GM19043 (cell line): Measurements from ENCODE around the gene OR4X1.
"Not testable (repeated sequence)": the region's sequence is repeated elsewhere in the genome, so short reads cannot be mapped to it uniquely, and the experiment has no call there.

Experiments
- ATAC-seq: cut with Tn5 transposase; IDR thresholded peaks from one replicate; pipeline ENCODE4 v1.9.1; 2021; ENCODE audit warnings: low read depth; ENCODE audit not compliant: unreplicated experiment

Gene OR4X1, protein sequence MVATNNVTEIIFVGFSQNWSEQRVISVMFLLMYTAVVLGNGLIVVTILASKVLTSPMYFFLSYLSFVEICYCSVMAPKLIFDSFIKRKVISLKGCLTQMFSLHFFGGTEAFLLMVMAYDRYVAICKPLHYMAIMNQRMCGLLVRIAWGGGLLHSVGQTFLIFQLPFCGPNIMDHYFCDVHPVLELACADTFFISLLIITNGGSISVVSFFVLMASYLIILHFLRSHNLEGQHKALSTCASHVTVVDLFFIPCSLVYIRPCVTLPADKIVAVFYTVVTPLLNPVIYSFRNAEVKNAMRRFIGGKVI

DNA sequence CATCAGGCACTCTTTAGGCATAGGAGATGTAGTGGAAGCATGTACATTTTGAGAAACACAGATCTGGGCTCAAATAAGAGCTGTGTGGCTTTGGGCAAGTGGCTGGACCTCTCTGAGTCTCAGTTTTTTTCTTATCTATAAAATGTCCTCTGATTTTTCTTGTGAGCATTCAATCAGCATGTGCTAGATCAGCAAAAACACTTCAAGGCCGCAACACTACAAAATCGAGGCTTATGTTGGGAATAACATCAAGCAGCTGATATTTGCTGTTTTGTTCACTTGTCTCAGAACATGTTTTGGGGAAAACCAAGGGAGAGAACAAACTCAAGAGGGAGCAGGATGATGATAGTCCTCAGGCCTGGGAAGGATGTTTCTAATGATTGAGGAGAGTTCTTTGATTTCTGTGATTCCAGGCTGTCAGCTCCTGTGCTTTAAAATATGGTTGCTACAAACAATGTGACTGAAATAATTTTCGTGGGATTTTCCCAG, at the start of gene OR4X1:
TSS of gene OR4X1 (plus strand) at position 439 of the 489 bp plus-strand sequence. CDS start at position 439, 0 bp downstream.
- no peak for ATAC-seq

DNA sequence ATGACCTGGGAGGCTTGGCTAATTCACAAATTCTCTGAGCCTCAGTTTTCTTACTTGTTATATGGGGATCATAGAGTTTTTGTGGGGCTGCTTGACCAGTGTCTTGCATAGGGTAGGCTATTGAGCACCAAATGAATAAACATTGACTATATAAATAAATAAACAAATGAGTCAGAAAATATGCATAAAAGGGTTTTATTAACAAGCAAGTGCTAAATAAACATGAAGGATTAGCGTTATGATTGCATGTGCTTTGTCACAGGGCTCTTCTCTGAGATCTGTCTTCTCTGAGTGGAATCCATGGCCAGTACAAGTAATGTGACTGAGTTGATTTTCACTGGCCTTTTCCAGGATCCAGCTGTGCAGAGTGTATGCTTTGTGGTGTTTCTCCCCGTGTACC, 47.2 kb upstream of the OR4X1 start, which contains the start of gene OR4B1:
TSS of gene OR4B1 (plus strand) at position 301 of the 400 bp plus-strand sequence. CDS start at position 301, 0 bp downstream.
- no peak for ATAC-seq

DNA sequence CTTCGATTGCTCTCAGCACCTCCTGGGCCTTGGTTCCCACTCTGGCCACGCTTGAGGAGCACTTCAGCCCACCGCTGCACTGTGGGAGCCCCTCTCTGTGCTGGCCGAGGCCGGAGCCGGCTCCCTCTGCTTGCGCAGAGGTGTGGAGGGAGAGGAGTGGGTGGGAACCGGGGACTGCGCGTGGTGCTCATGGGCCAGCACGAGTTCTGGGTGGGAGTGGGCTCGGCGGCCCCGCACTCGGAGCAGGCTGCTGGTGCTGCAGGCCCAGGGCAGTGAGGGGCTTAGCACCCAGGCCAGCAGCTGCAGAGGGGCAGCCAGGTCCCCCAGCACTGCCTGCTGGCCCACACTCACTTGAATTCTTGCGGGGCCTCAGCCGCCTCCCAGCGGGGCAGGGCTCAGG, 34.9 kb upstream of the OR4X1 start:
- no peak for ATAC-seq

DNA sequence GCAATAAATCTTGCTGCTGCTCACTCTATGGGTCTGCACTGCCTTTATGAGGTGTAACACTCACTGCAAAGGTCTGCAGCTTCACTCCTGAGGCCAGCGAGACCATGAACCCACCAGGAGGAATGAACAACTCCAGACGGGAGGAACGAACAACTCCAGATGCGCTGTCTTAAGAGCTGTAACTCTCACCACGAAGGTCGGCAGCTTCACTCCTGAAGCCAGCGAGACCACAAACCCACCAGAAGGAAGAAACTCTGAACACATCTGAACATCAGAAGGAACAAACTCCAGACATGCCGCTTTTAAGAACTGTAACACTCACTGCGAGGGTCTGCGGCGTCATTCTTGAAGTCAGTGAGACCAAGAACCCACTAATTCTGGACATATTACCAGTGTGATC, 33.6 kb upstream of the OR4X1 start:
- not testable (repeated sequence) for ATAC-seq

DNA sequence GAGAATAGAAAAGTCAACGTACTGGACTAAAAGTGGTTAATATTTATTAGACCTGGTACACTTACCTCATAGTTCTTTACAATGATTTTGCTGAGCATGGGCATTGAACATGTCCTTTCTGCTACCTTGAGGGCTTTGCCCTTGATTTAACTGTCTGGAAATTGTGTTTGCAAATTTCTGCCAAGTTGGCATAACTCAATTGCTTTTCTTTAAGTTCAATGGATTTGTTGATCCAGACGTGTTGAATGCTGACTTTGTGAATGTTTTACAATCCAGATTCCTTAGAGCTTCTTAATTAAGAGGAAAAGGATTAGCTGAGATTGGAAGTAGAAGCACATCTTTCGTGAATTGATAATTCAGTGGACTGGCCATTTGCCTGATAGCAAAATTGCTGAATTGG, 25.9 kb upstream of the OR4X1 start:
- ATAC-seq = no peak

DNA sequence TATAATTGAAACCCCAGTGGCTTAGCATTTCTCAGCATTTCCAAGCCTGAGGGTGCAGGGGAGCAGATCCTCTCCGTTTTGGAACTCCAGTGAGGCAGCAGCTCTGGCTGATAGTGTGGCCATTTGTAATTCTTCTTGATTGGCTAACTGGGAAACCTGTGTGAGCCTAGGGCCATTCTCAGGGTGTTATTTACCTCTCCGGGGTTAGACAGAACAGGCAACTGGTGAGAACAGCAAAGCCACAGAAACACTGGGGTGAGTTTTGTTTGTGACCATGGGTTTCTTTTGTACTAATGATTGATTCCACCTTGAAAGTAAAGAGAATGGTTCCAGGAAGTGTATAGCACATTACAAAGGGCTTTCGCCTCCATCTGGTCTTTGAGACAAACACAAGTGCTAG, 21.2 kb upstream of the OR4X1 start:
- no peak for ATAC-seq

DNA sequence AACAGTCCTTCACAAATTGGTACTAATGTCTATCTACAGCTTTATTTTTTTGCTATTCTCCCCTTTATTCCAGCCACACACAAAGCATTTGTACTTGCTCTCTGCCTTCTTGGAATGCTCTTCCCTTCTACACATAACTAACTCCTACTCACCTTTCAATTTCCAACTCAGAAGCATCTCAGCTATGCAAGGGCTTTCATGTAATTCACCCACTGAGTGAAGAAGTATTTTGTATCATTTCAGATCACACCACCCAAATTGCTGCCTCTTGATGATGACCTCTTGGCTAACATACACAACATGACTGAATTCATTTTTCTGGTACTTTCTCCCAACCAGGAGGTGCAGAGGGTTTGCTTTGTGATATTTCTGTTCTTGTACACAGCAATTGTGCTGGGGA, 18.9 kb upstream of the OR4X1 start, which contains the start of gene OR4X2:
TSS of gene OR4X2 (plus strand) at position 301 of the 400 bp plus-strand sequence. CDS start at position 301, 0 bp downstream.
- ATAC-seq = no peak

DNA sequence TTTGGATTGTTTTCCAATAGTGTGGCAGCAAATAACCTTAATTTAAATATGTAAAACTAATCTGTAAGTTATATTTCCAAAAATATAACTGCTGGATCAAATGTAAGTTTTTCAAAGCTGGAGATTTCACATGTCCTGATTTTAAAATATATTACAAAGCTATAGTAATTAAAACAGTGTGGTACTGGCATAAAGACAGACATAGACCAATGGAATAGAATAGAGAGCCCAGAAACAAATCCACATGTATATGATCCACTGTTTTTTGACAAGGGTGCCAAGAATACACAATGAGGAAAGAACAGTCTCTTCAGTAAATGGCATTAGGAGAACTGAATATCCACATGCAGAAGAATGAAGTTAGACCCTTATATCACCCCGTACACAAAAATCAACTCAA, 14.8 kb upstream of the OR4X1 start:
- ATAC-seq = no peak

DNA sequence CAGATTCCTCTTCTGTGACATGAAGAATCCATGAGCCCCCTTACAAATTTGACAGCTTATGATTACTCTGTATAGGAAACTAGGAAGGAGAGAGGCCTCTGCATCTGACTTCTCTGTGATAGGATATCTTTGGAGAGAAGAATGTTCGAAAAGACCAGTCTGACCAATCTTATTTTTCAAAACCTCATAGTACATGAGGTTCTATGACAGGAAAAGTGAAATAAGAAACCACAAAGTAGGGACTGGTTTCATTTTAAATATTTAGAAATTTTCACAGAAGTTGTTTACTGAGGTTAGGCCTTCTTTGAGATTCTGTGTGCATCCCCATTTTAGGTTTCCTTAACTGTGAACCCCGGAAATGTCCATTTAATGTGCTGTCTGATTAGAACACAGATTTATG, 2.1 kb upstream of the OR4X1 start:
- ATAC-seq = no peak

DNA sequence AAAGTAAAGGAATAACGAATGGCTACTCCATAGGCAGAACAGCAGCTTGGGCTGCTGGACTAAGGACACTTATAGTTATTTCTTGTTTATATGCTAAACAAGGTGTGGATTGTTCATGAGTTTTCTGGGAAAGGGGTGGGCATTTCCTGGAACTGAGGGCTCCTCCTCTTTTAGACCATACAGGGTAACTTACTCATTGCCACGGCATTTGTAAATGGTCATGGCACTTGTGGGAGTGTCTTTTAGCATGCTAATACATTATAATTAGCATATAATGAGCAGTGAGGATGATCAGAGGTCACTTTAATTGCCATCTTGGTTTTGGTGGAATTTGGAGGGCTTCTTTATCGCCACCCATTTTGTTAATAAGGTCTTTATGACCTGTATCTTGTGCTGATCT, 7.0 kb downstream of the OR4X1 start:
- ATAC-seq = no peak

DNA sequence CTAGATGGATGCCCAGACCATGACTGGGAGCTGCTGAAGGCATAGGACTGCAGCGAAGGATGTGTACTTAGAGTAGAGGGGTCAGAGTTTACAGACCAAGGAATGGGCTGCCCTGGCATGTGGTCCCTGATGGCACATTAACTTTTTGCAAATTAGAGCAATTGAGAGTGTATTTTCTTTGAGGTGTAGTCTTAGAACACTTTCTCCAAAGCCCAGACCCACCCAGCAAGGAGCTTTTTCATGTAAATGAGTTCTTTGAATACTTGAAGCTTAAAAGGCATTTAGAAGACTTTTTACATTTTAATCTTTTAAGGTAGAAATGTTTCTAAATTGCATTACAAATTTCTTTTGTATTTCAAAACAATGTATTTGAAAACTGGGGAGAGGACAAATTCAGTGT, 8.9 kb downstream of the OR4X1 start:
- ATAC-seq = no peak

DNA sequence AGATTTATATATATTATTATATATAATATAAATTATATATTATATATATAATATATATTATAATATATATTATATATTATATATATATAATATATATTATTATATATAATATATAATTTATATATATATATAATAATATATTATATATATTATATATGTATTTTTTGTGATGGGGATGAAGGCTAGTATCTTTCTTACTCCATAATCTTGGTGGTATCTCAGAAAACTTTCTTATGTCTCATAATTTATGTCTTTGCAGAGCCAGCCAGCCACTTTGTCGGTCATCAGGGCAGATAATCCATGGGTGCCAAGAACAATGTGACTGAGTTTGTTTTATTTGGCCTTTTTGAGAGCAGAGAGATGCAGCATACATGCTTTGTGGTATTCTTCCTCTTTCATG, 42.3 kb downstream of the OR4X1 start, which contains the start of gene OR4S1:
TSS of gene OR4S1 (plus strand) at position 301 of the 400 bp plus-strand sequence. CDS start at position 301, 0 bp downstream.
- ATAC-seq = no peak

DNA sequence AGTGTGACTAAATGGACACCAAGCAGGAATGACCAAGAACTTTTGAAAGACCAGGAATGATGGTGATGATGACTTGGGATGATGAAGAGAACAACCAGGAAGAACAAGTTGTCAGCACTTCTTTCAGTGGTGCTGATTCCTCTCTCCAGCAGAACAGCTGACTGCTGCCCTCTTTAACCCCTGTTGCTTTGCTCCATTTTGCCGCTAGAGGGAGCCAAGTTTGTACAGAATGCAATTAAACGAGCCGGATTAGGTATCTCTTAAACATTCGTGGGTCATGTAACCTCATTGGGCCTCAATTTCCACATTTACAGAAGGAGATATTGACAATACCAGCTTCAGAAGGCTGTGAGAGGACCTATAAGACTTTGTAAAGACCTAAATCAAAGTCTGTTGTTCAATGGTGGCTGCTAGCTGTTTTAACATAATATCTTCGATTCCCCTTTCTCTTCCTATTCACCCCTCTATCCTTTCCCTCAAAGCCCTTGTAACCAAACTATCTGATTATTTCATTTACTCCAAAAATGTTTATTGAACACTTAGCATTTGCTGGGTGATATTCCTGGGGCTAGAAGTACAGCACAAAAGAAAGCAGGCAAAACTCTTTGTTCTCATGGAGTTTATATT, 44.2 kb downstream of the OR4X1 start:
- peak; percentile 88 for ATAC-seq

DNA sequence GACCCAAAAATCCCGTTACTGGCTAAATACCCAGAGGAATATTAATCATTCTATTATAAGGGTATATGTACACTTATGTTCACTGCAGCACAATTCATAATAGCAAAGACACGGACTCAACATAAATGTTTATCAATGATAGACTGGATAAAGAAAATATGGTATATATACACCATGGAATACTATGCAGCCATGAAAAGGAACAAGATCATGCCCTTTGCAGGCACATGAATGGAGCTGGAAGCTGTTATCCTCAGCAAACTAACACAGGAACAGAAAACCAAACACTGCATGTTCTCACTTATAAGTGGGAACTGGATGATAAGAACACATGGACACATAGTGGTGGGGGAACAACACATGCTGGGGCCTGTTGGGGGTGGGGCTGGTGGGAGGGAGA, 49.9 kb downstream of the OR4X1 start:
- ATAC-seq = not testable (repeated sequence)
